ENCODE data around the gene C2CD4C.
"Not testable (repeated sequence)": the region's sequence is repeated elsewhere in the genome, so short reads cannot be mapped to it uniquely, and the experiment has no call there.

Gene C2CD4C

GRCh38 chr19:400976-401865 is 7.7 kb downstream of the C2CD4C start:
- DNase-seq (ENCODE audit: low read depth in 3 of 3) = no peak

- no peak for DNase-seq (ENCODE audit: low read depth in 3 of 3)
Observed at GRCh38 chr19:399370-399769, 9.6 kb downstream of the C2CD4C start.

- no peak for DNase-seq (ENCODE audit: low read depth in 3 of 3)
Observed at GRCh38 chr19:398719-399118, 10.2 kb downstream of the C2CD4C start.

- DNase-seq (ENCODE audit: low read depth in 3 of 3) = no peak
Observed at GRCh38 chr19:397941-398706, 10.8 kb downstream of the C2CD4C start.

- no peak for DNase-seq (ENCODE audit: low read depth in 3 of 3)
Observed at GRCh38 chr19:397321-397720, 11.6 kb downstream of the C2CD4C start.

GRCh38 chr19:395467-395866 is 13.5 kb downstream of the C2CD4C start:
- no peak for DNase-seq (ENCODE audit: low read depth in 3 of 3)

GRCh38 chr19:394857-395256 is 14.1 kb downstream of the C2CD4C start:
- DNase-seq (ENCODE audit: low read depth in 3 of 3) = not testable (repeated sequence)

GRCh38 chr19:393560-393959 is 15.4 kb downstream of the C2CD4C start:
- not testable (repeated sequence) for DNase-seq (ENCODE audit: low read depth in 3 of 3)

- no peak for DNase-seq (ENCODE audit: low read depth in 3 of 3)
Observed at GRCh38 chr19:392375-392970, 16.5 kb downstream of the C2CD4C start.

GRCh38 chr19:391726-392374 is 17.1 kb downstream of the C2CD4C start:
- DNase-seq (ENCODE audit: low read depth in 3 of 3) = no peak

GRCh38 chr19:391207-391557 is 17.8 kb downstream of the C2CD4C start:
- no peak for DNase-seq (ENCODE audit: low read depth in 3 of 3)

GRCh38 chr19:390386-391206 is 18.4 kb downstream of the C2CD4C start:
- DNase-seq (ENCODE audit: low read depth in 3 of 3) = no peak

GRCh38 chr19:389935-390289 is 19.0 kb downstream of the C2CD4C start:
- no peak for DNase-seq (ENCODE audit: low read depth in 3 of 3)

GRCh38 chr19:389255-389934 is 19.6 kb downstream of the C2CD4C start:
- DNase-seq (ENCODE audit: low read depth in 3 of 3) = no peak

GRCh38 chr19:388691-389090 is 20.3 kb downstream of the C2CD4C start:
- no peak for DNase-seq (ENCODE audit: low read depth in 3 of 3)

- no peak for DNase-seq (ENCODE audit: low read depth in 3 of 3)
Observed at GRCh38 chr19:387777-388176, 21.2 kb downstream of the C2CD4C start.

- not testable (repeated sequence) for DNase-seq (ENCODE audit: low read depth in 3 of 3)
Observed at GRCh38 chr19:386632-387301, 22.2 kb downstream of the C2CD4C start.

GRCh38 chr19:386189-386588 is 22.8 kb downstream of the C2CD4C start:
- DNase-seq (ENCODE audit: low read depth in 3 of 3) = not testable (repeated sequence)

GRCh38 chr19:384799-385169 is 24.2 kb downstream of the C2CD4C start:
- no peak for DNase-seq (ENCODE audit: low read depth in 3 of 3)
